Vagina (tissue), 2 donors: ENCODE measurements around the gene ZNF547.

Experiments used
- CTCF ChIP-seq, 3 experiments: fragments of 450-650 bp in 2 of 3; fragments of 200-600 bp in 1 of 3; sonication (generic) in 1 of 3; IDR thresholded peaks; one replicate each; pipeline ENCODE4 v1.5.1; 2017 to 2019; ENCODE audit warnings: antibody characterized with exemption in 3 of 3, mild to moderate bottlenecking in 2 of 3, moderate library complexity in 2 of 3
- POLR2A ChIP-seq, 2 donors: fragments of 450-650 bp; IDR thresholded peaks; one replicate each; pipeline ENCODE4 v1.6.1; 2017; ENCODE audit warnings: antibody characterized with exemption in 2 of 2, mild to moderate bottlenecking in 2 of 2, moderate library complexity in 2 of 2
- POLR2AphosphoS5 ChIP-seq, 2 donors: sonication (generic); formaldehyde crosslinking; IDR thresholded peaks; one replicate each; pipeline ENCODE4 v1.9.0; 2017; ENCODE audit warnings: antibody characterized with exemption in 2 of 2, mild to moderate bottlenecking in 2 of 2, low read depth in 1 of 2; ENCODE audit not compliant: insufficient read depth in 1 of 2

GRCh38 chr19:57377498-57378146 is 14.3 kb downstream of the ZNF547 start:
- no peak for TF ChIP-seq CTCF (IDR thresholded peaks at IDR 0.05)
- no peak for TF ChIP-seq POLR2AphosphoS5 (IDR thresholded peaks at IDR 0.05; ENCODE audit: insufficient read depth in 1 of 2, low read depth in 1 of 2)
- TF ChIP-seq POLR2A (IDR thresholded peaks at IDR 0.05) = no peak
